Mesodermal cell (in vitro differentiated cells): ENCODE data around the gene PALS2. TPM values are rescaled to one million over a fixed set of nuclear protein-coding genes. Genes with fewer than 3 reads are reported as not detected.

Experiments used
- H3K27ac ChIP-seq: 2 replicates; pipeline ENCODE4 v1.7.0; 2013; ENCODE audit warnings: mild to moderate bottlenecking, low read depth, low read length, moderate library complexity; ENCODE audit not compliant: severe bottlenecking
- H3K36me3 ChIP-seq: 2 replicates; pipeline ENCODE4 v1.7.1; 2013; ENCODE audit warnings: mild to moderate bottlenecking, low read length, moderate library complexity; ENCODE audit not compliant: control insufficient read depth, insufficient read depth
- H3K4me1 ChIP-seq: one replicate; pipeline ENCODE4 v1.7.1; 2013; ENCODE audit warnings: mild to moderate bottlenecking, low read length; ENCODE audit not compliant: insufficient read depth, control insufficient read depth, poor library complexity, severe bottlenecking
- H3K4me3 ChIP-seq: 2 replicates; pipeline ENCODE4 v1.7.0; 2013; ENCODE audit warnings: low read length, control low read depth, mild to moderate bottlenecking; ENCODE audit not compliant: insufficient read depth, poor library complexity, severe bottlenecking; ENCODE audit errors: extremely low read depth
- H3K9me3 ChIP-seq: 2 replicates; pipeline ENCODE4 v1.7.1; 2013; ENCODE audit warnings: mild to moderate bottlenecking, low read length, moderate library complexity; ENCODE audit not compliant: control insufficient read depth
- WGBS, 2 experiments: methylation state at CpG; one replicate each; pipeline ENCODE4 v1.1.5; 2013; ENCODE audit warnings: missing lambda C conversion rate in 2 of 2; ENCODE audit not compliant: insufficient coverage in 2 of 2; 5-methylcytosine and 5-hydroxymethylcytosine counted together
- polyA plus RNA-seq, 2 experiments: library from polyadenylated mRNA; stranded (reverse); fragments of 50-300 nt; gene quantifications; one replicate each; pipeline ENCODE4 v1.2.3, GENCODE V29; 2013

The PALS2 gene
- polyA plus RNA-seq (2013, experiment 1 of 2) = 12.6 TPM
- 17.3 TPM for polyA plus RNA-seq (2013, experiment 2 of 2)

GRCh38 chr7:24572997-24573553 is at the start of gene PALS2:
Gene PALS2, plus strand, starts transcription at chr7:24573452. Its CDS starts 50,216 bp downstream, at chr7:24623668.
- Histone ChIP-seq H3K9me3 (no peaks in the 10 kb centered on the region), H3K27ac (peak within 1 kb of the TSS; percentile 62), H3K4me3 (peak within 1 kb of the TSS; percentile 74), H3K36me3 (no peaks in the 10 kb centered on the region), H3K4me1 (no peaks in the 10 kb centered on the region)
- 0 to 1% methylated on average over 13 to 17 of the region's 69 CpGs for WGBS, 2 experiments

- Histone ChIP-seq H3K4me3 (no peak overlapping the region), H3K4me1 (no peaks in the 10 kb centered on the region), H3K27ac (no peak overlapping the region), H3K9me3 (no peaks in the 10 kb centered on the region), H3K36me3 (no peaks in the 10 kb centered on the region)
- 83 to 92% methylated on average over 1 to 3 of the region's 4 CpGs for WGBS, 2 experiments
Observed at GRCh38 chr7:24531255-24531654, 42.0 kb upstream of the PALS2 start.

- WGBS, 2 experiments = 80 to 89% methylated on average over 1 of the region's 2 CpGs
- no peak overlapping the region for H3K4me3 ChIP-seq
- no peaks in the 10 kb centered on the region for H3K4me1 ChIP-seq
- no peak overlapping the region for H3K27ac ChIP-seq
- no peaks in the 10 kb centered on the region for H3K9me3 ChIP-seq
- H3K36me3 ChIP-seq = no peaks in the 10 kb centered on the region
Observed at GRCh38 chr7:24536682-24537081, 36.6 kb upstream of the PALS2 start.

- Histone ChIP-seq H3K4me3 (no peak overlapping the region), H3K4me1 (no peaks in the 10 kb centered on the region), H3K36me3 (no peaks in the 10 kb centered on the region), H3K27ac (no peak overlapping the region), H3K9me3 (no peaks in the 10 kb centered on the region)
- WGBS, 2 experiments = 79 to 95% methylated on average over 3 to 5 of the region's 7 CpGs
Observed at GRCh38 chr7:24540956-24541355, 32.3 kb upstream of the PALS2 start.

- no peak overlapping the region for H3K4me3 ChIP-seq
- no peaks in the 10 kb centered on the region for H3K4me1 ChIP-seq
- no peaks in the 10 kb centered on the region for H3K36me3 ChIP-seq
- H3K9me3 ChIP-seq = no peaks in the 10 kb centered on the region
- H3K27ac ChIP-seq = no peak overlapping the region
Observed at GRCh38 chr7:24545215-24545614, 28.0 kb upstream of the PALS2 start.

GRCh38 chr7:24548390-24548789 is 24.9 kb upstream of the PALS2 start:
- H3K4me3 ChIP-seq = no peak overlapping the region
- H3K27ac ChIP-seq = no peak overlapping the region
- no peaks in the 10 kb centered on the region for H3K36me3 ChIP-seq
- no peaks in the 10 kb centered on the region for H3K4me1 ChIP-seq
- no peaks in the 10 kb centered on the region for H3K9me3 ChIP-seq

GRCh38 chr7:24549991-24550390 is 23.3 kb upstream of the PALS2 start:
- Histone ChIP-seq H3K9me3 (no peaks in the 10 kb centered on the region), H3K36me3 (no peaks in the 10 kb centered on the region), H3K27ac (no peak overlapping the region), H3K4me3 (no peak overlapping the region), H3K4me1 (no peaks in the 10 kb centered on the region)
- WGBS, 2 experiments = 60 to 84% methylated on average over 1 to 3 of the region's 4 CpGs

- Histone ChIP-seq H3K36me3 (no peaks in the 10 kb centered on the region), H3K9me3 (no peaks in the 10 kb centered on the region), H3K4me1 (no peaks in the 10 kb centered on the region), H3K27ac (no peak overlapping the region), H3K4me3 (no peak overlapping the region)
Observed at GRCh38 chr7:24555184-24555583, 18.1 kb upstream of the PALS2 start.

GRCh38 chr7:24555719-24556118 is 17.5 kb upstream of the PALS2 start:
- Histone ChIP-seq H3K4me1 (no peaks in the 10 kb centered on the region), H3K9me3 (no peaks in the 10 kb centered on the region), H3K4me3 (no peak overlapping the region), H3K36me3 (no peaks in the 10 kb centered on the region), H3K27ac (no peak overlapping the region)
- 90 to 96% methylated on average over 4 to 5 of the region's 5 CpGs for WGBS, 2 experiments

- WGBS, 2 experiments = 84 to 100% methylated on average over 1 to 2 of the region's 3 CpGs
- Histone ChIP-seq H3K36me3 (no peaks in the 10 kb centered on the region), H3K4me1 (no peaks in the 10 kb centered on the region), H3K9me3 (no peaks in the 10 kb centered on the region), H3K27ac (no peak overlapping the region), H3K4me3 (no peak overlapping the region)
Observed at GRCh38 chr7:24560772-24561171, 12.5 kb upstream of the PALS2 start.

- Histone ChIP-seq H3K4me1 (no peaks in the 10 kb centered on the region), H3K36me3 (no peaks in the 10 kb centered on the region), H3K27ac (no peak overlapping the region), H3K4me3 (no peak overlapping the region), H3K9me3 (no peaks in the 10 kb centered on the region)
- WGBS, 2 experiments = no CpG with 5 or more reads among the region's 2 CpGs
Observed at GRCh38 chr7:24566274-24566673, 7.0 kb upstream of the PALS2 start.
